Testis (tissue), 3 donors: ENCODE results near the gene XRCC1. TPM values are rescaled to one million over a fixed set of nuclear protein-coding genes. Genes with fewer than 3 reads are reported as not detected.
"Not testable (repeated sequence)": the region's sequence is repeated elsewhere in the genome, so short reads cannot be mapped to it uniquely, and the experiment has no call there.

ENCODE experiments used
- DNase-seq: peaks from one replicate; pipeline ENCODE4 v3.0.0-alpha.2; 2019
- H3K27ac ChIP-seq, 2 donors: fragments of 200-600 bp; sonication (generic); one replicate each; pipeline ENCODE4 v1.5.1; 2019
- H3K27me3 ChIP-seq: fragments of 200-600 bp; sonication (generic); one replicate; pipeline ENCODE4 v1.5.1; 2019
- H3K36me3 ChIP-seq: fragments of 200-600 bp; sonication (generic); one replicate; pipeline ENCODE4 v1.5.1; 2017; ENCODE audit warnings: low read depth; ENCODE audit errors: missing control alignments
- H3K4me1 ChIP-seq: fragments of 200-600 bp; sonication (generic); one replicate; pipeline ENCODE4 v1.5.1; 2019
- H3K4me3 ChIP-seq, 2 donors: fragments of 200-600 bp; sonication (generic); one replicate each; pipeline ENCODE4 v1.5.1; 2017 to 2019
- H3K9me3 ChIP-seq: fragments of 200-600 bp; sonication (generic); one replicate; pipeline ENCODE4 v1.5.1; 2017
- POLR2A ChIP-seq: fragments of 450-650 bp; IDR thresholded peaks from one replicate; pipeline ENCODE4 v1.6.1; 2017; ENCODE audit warnings: antibody characterized with exemption, mild to moderate bottlenecking, moderate library complexity
- WGBS, 2 donors: methylation state at CpG; one replicate each; pipeline ENCODE4 v1.1.5; 2018; 5-methylcytosine and 5-hydroxymethylcytosine counted together
- intact Hi-C: fragments of 100-400 bp; cut with DNase I; formaldehyde crosslinking; loops from one replicate; pipeline ENCODE4 v1.15.1; 2023; ENCODE audit warnings: low total_unique reads
- polyA plus RNA-seq: library from polyadenylated mRNA; stranded (reverse); fragments of 350-450 nt; fragmentation: Illumina TruSeq; extraction: RNeasy Lipid Tissue Mini Kit (QIAGEN cat#74804); gene quantifications from one replicate; pipeline ENCODE4 v1.2.3, GENCODE V29; 2014; ENCODE audit warnings: low read depth, low replicate concordance; ENCODE audit not compliant: insufficient read depth
- total RNA-seq, 2 donors: library from RNA; depleted of rRNA; stranded (reverse); fragments of >200 nt; gene quantifications; one replicate each; pipeline ENCODE4 v1.2.3, GENCODE V29; 2016
- TF ChIP-seq, protein P1 (sequence below), 3 experiments: fragments of 450-650 bp in 2 of 3; fragments of 200-600 bp in 1 of 3; sonication (generic) in 1 of 3; IDR thresholded peaks; one replicate each; pipeline ENCODE4 v1.5.1; 2016 to 2019; ENCODE audit warnings: antibody characterized with exemption in 3 of 3, mild to moderate bottlenecking in 2 of 3, moderate library complexity in 1 of 3

XRCC1 gene
- total and polyA plus RNA-seq, 3 donors from 2014 or later = 40.6 to 49.1 (median 44.8) TPM

DNA sequence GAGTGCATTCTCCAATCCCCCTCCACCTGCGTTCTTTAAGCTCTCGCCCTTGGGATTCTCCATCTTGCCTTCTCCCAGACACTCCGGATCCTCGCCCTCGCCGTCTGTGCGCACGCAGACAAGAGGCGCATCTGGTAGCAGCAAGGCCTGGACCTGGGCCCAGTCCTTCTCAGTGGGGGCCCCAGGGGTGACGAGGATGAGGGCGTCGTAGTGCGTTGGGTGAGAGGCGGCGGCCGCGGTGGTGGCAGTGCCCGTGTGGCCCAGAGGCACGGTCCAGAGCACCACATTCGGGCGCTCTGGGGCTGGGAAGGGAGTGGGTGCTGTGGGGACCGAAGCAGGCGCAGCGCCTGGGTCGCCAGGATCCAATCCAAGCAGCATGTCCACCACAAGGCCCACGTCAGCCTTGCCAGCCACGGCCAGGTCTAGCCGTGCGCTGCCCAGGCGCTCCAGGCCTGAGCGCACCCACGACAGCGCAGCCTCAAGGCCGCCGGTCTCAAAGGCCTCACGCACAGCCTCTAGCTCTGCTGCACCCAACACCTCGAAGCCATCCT, 17.5 kb upstream of the XRCC1 start:
- Histone ChIP-seq H3K36me3 (no peaks in the 10 kb centered on the region), H3K4me1 (peaks cover 31% of the 10 kb centered on the region), H3K4me3 (peak overlapping the region; percentile 15 to 35)

DNA sequence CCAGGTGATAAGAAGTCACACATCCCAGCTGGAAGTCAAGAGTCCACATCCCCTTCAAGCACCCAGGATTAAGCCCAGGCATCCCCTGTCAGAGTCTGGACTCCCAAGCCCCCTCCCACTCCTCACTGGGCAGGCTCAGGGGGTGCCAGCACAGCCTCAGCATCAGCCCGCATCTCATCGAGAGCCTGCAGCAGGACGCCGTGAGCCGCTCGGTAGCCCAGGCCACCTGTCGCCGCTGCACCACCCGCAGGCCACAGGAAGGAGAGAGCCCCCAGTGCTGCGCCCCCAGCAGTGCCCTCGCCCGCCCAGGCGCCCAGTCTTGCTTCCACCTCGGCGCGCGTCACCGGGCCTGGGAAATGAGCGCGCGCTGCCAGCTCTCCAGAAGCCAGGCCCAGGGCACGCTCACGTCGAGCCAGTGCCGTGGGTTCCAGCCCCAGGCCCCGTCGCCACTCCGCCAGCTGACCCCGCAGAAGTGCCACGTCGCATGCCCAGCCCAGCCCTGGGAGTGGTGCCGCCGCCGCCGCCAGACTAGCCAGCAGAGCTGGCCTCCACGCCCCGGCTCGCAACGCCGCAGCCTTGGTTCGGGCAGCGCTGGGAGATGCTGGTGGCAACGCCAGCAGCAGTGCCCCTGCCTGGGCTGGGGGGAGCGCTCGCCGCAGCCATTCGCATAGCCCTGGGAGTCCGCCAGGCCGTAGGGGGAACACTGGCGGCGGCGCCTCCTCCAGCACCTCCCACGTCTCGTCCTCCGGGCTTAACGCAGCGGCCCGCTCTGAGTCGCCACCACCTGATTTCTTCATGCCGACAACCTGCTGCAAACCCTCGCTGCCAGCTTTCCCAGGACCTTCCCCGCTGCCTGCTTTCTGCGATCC, 16.8 kb upstream of the XRCC1 start:
- no peak overlapping the region for H3K27ac ChIP-seq
- no peaks in the 10 kb centered on the region for H3K36me3 ChIP-seq
- DNase-seq = no peak
- H3K9me3 ChIP-seq = no peaks in the 10 kb centered on the region
- no peaks in the 10 kb centered on the region for H3K27me3 ChIP-seq
- H3K4me1 ChIP-seq = peaks cover 24% of the 10 kb centered on the region
- peak overlapping the region; percentile 15 to 35 for H3K4me3 ChIP-seq
- TF ChIP-seq, protein P1, sequence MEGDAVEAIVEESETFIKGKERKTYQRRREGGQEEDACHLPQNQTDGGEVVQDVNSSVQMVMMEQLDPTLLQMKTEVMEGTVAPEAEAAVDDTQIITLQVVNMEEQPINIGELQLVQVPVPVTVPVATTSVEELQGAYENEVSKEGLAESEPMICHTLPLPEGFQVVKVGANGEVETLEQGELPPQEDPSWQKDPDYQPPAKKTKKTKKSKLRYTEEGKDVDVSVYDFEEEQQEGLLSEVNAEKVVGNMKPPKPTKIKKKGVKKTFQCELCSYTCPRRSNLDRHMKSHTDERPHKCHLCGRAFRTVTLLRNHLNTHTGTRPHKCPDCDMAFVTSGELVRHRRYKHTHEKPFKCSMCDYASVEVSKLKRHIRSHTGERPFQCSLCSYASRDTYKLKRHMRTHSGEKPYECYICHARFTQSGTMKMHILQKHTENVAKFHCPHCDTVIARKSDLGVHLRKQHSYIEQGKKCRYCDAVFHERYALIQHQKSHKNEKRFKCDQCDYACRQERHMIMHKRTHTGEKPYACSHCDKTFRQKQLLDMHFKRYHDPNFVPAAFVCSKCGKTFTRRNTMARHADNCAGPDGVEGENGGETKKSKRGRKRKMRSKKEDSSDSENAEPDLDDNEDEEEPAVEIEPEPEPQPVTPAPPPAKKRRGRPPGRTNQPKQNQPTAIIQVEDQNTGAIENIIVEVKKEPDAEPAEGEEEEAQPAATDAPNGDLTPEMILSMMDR (IDR thresholded peaks at IDR 0.05) = no peak
- no peak for TF ChIP-seq POLR2A
- WGBS, 2 donors = 37 to 80% methylated on average over 26 to 56 of the region's 63 CpGs
- intact Hi-C loops = no loop called here

More for the DNA sequence above, 17.5 kb upstream of the XRCC1 start:
- intact Hi-C loops = no loop called here
- Histone ChIP-seq H3K27me3 (no peaks in the 10 kb centered on the region), H3K9me3 (no peaks in the 10 kb centered on the region), H3K27ac (no peak overlapping the region)
- DNase-seq = no peak
- TF ChIP-seq POLR2A = no peak
- TF ChIP-seq, protein P1 (IDR thresholded peaks at IDR 0.05) = no peak
- 74 to 80% methylated on average over 24 to 37 of the region's 37 CpGs for WGBS, 2 donors

DNA sequence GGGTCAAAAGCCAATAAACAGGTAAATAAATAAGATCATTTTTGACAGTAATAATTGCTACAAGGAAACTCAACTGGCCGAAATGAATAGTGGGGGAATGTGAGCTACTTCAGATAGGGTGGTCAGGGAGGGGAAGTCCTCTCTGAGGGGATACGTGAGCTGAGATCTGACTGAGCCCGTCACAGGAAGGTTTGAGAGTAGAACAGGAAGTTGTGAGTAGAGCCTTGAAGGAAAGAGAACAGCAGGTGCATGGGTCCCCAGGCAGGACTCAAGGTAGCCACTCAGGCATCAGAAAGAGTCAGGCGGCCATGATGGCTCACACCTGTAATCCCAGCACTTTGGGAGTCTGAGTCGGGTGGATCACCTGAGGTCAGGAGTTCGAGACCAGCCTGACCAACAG, 14.4 kb upstream of the XRCC1 start:
- Histone ChIP-seq H3K27me3 (no peaks in the 10 kb centered on the region), H3K9me3 (no peaks in the 10 kb centered on the region), H3K36me3 (no peaks in the 10 kb centered on the region), H3K27ac (no peak overlapping the region), H3K4me3 (no peak overlapping the region), H3K4me1 (peaks cover 16% of the 10 kb centered on the region)
- 80 to 81% methylated on average over 6 of the region's 6 CpGs for WGBS, 2 donors
- no peak for TF ChIP-seq POLR2A
- TF ChIP-seq, protein P1 (IDR thresholded peaks at IDR 0.05) = no peak
- no peak for DNase-seq
- intact Hi-C loops = no loop called here

DNA sequence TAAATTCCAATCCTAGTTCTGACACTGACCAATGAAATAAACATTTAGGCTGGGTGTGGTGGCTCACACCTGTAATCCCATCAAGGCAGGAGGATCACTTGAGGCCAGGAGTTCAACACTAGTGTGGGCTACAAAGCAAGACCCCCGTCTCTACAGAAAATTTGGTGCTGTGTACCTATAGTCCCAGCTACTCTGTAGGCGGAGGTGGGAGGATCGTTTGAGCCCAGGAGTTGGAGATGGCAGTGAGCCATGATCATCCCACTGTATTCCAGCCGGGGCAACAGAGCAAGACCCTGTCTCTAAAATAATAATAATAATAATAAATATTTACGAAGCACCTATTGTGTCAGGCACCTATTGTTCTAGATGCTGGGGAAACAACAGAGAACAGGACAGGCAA, 13.9 kb upstream of the XRCC1 start:
- Histone ChIP-seq H3K4me1 (peaks cover 12% of the 10 kb centered on the region), H3K27me3 (no peaks in the 10 kb centered on the region), H3K4me3 (no peak overlapping the region), H3K36me3 (no peaks in the 10 kb centered on the region), H3K9me3 (no peaks in the 10 kb centered on the region), H3K27ac (no peak overlapping the region)
- no peak for TF ChIP-seq POLR2A
- TF ChIP-seq, protein P1 (IDR thresholded peaks at IDR 0.05) = no peak
- intact Hi-C loops = no loop called here
- WGBS, 2 donors = 83 to 84% methylated on average over 5 of the region's 5 CpGs
- no peak for DNase-seq

DNA sequence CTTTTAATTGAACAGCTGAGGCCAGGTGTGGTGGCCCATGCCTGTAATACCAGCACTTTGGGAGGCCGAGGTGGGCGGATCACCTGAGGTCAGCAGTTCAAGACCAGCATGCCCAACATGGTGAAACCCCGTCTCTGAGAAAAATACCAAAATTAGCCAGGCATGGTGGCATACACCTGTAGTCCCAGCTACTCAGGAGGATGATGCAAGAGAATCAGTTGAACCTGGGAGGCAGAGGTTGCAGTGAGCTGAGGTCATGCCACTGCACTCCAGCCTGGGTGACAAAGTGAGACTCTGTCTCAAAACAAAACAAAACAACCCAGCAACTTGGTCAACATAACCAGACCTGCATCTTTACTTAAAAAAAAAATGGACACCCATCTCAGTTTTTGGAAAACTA, 11.7 kb upstream of the XRCC1 start:
- H3K9me3 ChIP-seq, H3K27me3 ChIP-seq, H3K27ac ChIP-seq, H3K36me3 ChIP-seq, intact Hi-C loops, H3K4me1 ChIP-seq, H3K4me3 ChIP-seq, DNase-seq: not testable (repeated sequence)
- 88 to 90% methylated on average over 3 of the region's 3 CpGs for WGBS, 2 donors
